Astrocyte of the cerebellum (primary cell): ENCODE results near the gene GRPEL1.

ENCODE experiments used
- DNase-seq: peaks from one replicate; pipeline ENCODE4 v3.0.0-alpha.2; 2011; ENCODE audit warnings: low read depth
- H3K4me3 ChIP-seq: 2 replicates; pipeline ENCODE4 v1.5.1; 2011; ENCODE audit warnings: mild to moderate bottlenecking, low read depth, low read length, moderate library complexity
- in situ Hi-C: cut with HindIII; loops from 2 replicates; pipeline ENCODE4 v1.10.0; 2017; ENCODE audit warnings: low sequenced_read_pairs
- TF ChIP-seq, protein P1 (sequence below): IDR thresholded peaks from 2 replicates; pipeline ENCODE4 v1.5.1; 2012; ENCODE audit warnings: low read length, low read depth, moderate library complexity, mild to moderate bottlenecking; ENCODE audit errors: missing control alignments

The GRPEL1 gene

DNA sequence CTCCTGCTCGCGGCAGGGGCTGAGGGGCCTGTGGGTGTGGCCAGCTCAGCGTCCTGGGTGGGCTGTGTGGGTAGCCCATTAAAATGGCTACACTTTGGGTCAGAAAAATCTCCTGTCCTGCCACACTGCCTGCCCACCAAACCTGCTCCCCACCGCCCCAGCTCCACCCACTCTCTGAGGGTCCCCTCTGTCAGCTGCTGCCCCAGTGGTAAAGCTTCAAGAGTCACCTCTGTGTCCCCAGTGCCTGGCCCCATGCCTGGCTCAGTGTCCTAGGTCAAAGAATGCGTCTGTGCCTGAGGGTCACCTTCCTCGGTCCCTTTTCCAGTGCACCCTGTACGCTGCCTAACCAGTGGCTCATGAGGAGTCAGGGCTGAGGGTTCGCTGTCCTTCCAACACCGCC, 49.6 kb downstream of the GRPEL1 start:
- in situ Hi-C loops: no loop called here
- H3K4me3 ChIP-seq: no peak overlapping the region
- no peak for DNase-seq
- TF ChIP-seq, protein P1, sequence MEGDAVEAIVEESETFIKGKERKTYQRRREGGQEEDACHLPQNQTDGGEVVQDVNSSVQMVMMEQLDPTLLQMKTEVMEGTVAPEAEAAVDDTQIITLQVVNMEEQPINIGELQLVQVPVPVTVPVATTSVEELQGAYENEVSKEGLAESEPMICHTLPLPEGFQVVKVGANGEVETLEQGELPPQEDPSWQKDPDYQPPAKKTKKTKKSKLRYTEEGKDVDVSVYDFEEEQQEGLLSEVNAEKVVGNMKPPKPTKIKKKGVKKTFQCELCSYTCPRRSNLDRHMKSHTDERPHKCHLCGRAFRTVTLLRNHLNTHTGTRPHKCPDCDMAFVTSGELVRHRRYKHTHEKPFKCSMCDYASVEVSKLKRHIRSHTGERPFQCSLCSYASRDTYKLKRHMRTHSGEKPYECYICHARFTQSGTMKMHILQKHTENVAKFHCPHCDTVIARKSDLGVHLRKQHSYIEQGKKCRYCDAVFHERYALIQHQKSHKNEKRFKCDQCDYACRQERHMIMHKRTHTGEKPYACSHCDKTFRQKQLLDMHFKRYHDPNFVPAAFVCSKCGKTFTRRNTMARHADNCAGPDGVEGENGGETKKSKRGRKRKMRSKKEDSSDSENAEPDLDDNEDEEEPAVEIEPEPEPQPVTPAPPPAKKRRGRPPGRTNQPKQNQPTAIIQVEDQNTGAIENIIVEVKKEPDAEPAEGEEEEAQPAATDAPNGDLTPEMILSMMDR: no peak

DNA sequence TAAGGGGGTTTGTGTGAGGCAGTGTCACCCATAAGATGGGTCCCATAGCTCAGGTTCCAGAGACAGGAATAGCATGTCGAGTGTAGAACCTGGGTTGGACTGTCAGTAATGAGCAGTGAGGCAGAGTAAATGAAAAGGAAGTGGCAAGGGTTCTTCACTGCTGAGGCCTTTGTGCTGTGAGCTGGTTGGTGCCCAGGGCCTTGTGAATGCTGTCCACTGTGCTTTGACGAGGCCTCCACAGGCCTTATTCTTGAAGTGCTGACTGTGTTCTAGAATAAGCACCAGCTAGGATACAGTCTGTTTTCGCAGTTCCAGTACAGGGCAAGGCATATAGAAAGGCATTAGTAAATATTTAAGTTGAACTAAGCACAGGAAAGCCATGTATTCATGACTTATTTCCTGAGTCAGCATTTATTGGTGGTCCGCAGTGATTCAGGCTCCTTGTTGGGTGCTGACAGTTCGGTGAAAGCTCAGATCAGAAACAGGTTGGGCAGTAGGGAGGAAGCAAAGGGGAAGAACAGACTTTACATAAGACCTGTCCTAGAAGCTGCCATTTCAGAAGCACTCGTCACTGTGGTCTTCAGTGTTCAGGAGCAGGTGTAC, 50.3 kb downstream of the GRPEL1 start:
- TF ChIP-seq, protein P1: no peak
- in situ Hi-C loops: no loop called here
- no peak overlapping the region for H3K4me3 ChIP-seq
- no peak for DNase-seq

DNA sequence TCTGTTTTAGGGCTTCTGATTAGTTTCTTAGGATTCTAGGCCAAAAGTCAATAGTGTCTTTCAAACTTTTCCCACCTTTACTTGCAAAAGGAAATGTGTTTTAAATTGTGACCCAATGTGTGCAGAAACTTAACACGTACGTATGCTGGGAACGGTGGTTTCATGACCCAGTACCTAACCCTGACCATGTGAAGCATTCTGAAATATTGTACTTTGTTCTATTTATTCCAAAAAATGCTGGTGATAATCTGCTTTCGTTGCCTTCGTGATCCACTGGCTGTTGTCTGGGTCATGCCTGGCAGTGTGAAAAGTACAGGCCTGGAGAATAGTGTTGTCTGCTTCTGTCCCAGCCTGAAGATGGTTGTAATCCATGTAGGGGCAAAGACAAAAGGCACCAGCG, 51.4 kb downstream of the GRPEL1 start:
- H3K4me3 ChIP-seq: no peak overlapping the region
- DNase-seq: no peak
- in situ Hi-C loops: no loop called here
- TF ChIP-seq, protein P1: no peak

DNA sequence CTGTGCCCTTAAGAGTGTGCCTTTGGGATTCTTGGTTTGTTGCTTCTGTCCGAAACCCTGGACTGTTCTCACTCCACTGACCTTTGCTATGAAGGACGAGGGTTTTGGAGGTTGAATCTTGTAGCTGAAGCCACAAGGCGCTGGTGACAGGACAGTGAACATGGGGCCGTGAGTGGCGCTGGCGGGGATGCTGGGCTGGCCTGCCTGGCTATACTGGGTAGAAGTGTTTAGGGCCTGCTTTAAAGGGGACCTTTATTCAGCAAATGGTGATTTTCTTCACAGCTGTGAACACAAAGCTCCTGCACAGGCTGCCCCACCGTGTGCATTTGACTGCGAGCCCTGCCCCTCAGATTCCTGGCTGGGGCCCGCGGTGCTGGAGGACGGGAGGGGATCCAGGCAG, 51.8 kb downstream of the GRPEL1 start:
- TF ChIP-seq, protein P1: no peak
- in situ Hi-C loops: no loop called here
- no peak for DNase-seq
- no peak overlapping the region for H3K4me3 ChIP-seq

DNA sequence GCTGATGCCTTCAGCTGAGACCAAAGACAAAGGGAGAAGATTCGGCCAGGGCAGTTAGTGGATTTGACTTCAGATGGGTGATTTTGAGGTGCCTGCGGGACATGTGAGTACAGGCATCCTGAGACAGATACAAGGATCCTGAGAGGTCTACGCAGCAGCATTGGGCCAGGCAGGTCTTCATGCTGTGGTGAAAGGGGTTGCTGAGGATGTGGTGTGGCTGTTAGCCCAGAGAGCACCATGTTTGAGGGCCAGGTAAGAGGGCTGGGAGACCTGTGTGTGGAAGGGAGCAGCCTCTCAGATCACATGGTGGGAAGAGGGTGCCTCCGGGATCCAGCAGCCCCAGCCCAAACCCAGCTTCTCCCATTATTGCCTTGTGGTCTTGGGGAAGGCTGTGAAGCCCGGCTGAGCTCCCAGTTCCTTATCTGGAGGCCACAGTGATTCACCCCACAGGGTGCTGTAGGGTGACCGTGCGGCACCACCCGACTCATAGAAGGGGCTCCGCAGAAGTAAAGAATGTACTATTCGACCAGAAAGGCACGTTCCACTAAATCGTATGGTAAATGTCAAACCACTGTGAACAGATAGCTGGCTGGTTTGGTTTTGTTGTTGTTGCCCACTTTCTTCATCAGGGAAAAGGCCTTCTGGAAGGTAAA, 52.4 kb downstream of the GRPEL1 start:
- TF ChIP-seq, protein P1: no peak
- in situ Hi-C loops: no loop called here
- no peak for DNase-seq
- H3K4me3 ChIP-seq: no peak overlapping the region

DNA sequence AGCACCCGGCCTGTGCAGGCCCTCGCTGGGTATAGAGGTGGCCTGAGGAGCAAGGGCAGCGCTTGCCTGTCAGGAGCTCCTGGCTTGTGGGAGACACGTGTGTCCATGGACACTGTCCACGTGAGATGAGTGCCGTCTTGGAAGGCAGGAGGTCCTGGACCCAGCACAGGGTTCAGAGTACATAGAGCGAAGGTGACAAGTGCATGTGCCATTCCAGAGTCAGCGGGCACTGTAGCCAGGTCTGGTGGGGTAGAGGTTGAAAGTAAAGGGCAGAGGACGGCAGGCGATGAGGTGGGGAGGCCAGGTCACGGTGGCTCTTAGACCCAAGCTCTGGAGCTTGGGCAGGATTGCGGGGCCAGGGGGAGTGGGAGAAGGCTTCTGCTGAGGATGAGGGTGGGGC, 53.0 kb downstream of the GRPEL1 start:
- no peak overlapping the region for H3K4me3 ChIP-seq
- in situ Hi-C loops: no loop called here
- TF ChIP-seq, protein P1: no peak
- no peak for DNase-seq
